HEK293 (cell line): ENCODE data around the gene WNT16.
A peak's percentile ranks its signal among the peaks of the same experiment; 100 is the strongest.

Experiments used
- GLI2 ChIP-seq: fragments of 450-650 bp; formaldehyde crosslinking; IDR thresholded peaks from 2 replicates; pipeline ENCODE4; 2017; ENCODE audit warnings: missing biosample characterization, missing genetic modification characterization, low read depth, borderline replicate concordance
- GLIS1 ChIP-seq: fragments of 450-650 bp; formaldehyde crosslinking; IDR thresholded peaks from 2 replicates; pipeline ENCODE4 v1.5.1; 2016; ENCODE audit warnings: missing biosample characterization, missing genetic modification characterization
- KLF7 ChIP-seq: fragments of 450-650 bp; formaldehyde crosslinking; IDR thresholded peaks from 2 replicates; pipeline ENCODE4 v1.5.1; 2016; ENCODE audit warnings: missing biosample characterization, missing genetic modification characterization, borderline replicate concordance
- REST ChIP-seq: fragments of 450-650 bp; formaldehyde crosslinking; IDR thresholded peaks from 2 replicates; pipeline ENCODE4 v1.5.1; 2016; ENCODE audit warnings: missing biosample characterization, missing genetic modification characterization
- SCRT2 ChIP-seq: fragments of 450-650 bp; formaldehyde crosslinking; IDR thresholded peaks from 2 replicates; pipeline ENCODE4 v1.5.1; 2016; ENCODE audit warnings: missing biosample characterization, missing genetic modification characterization
- TRIM28 ChIP-seq: IDR thresholded peaks from 2 replicates; pipeline ENCODE4 v1.6.1; 2011; ENCODE audit warnings: low read length, control low read depth, borderline replicate concordance
- ZFP37 ChIP-seq: fragments of 450-650 bp; formaldehyde crosslinking; IDR thresholded peaks from 2 replicates; pipeline ENCODE4 v1.5.1; 2016; ENCODE audit warnings: missing biosample characterization, missing genetic modification characterization
- ZNF155 ChIP-seq: fragments of 450-650 bp; formaldehyde crosslinking; IDR thresholded peaks from 2 replicates; pipeline ENCODE4 v1.5.1; 2016; ENCODE audit warnings: missing biosample characterization, missing genetic modification characterization
- ZNF354C ChIP-seq: fragments of 450-650 bp; formaldehyde crosslinking; IDR thresholded peaks from 2 replicates; pipeline ENCODE4 v1.5.1; 2016; ENCODE audit warnings: missing biosample characterization, missing genetic modification characterization, low read depth, borderline replicate concordance
- ZNF362 ChIP-seq: fragments of 450-650 bp; formaldehyde crosslinking; IDR thresholded peaks from 2 replicates; pipeline ENCODE4 v1.5.1; 2016; ENCODE audit warnings: missing biosample characterization, missing genetic modification characterization
- ZNF416 ChIP-seq: fragments of 450-650 bp; formaldehyde crosslinking; IDR thresholded peaks from 2 replicates; pipeline ENCODE4 v1.5.1; 2016; ENCODE audit warnings: missing biosample characterization, missing genetic modification characterization
- ZNF433 ChIP-seq: fragments of 450-650 bp; formaldehyde crosslinking; IDR thresholded peaks from 2 replicates; pipeline ENCODE4 v1.5.1; 2016; ENCODE audit warnings: missing biosample characterization, missing genetic modification characterization, low read depth
- ZNF580 ChIP-seq: fragments of 450-650 bp; formaldehyde crosslinking; IDR thresholded peaks from 2 replicates; pipeline ENCODE4 v1.5.1; 2016; ENCODE audit warnings: missing biosample characterization, missing genetic modification characterization
- ZNF610 ChIP-seq: fragments of 450-650 bp; formaldehyde crosslinking; IDR thresholded peaks from 2 replicates; pipeline ENCODE4 v1.5.1; 2016; ENCODE audit warnings: missing biosample characterization, missing genetic modification characterization, borderline replicate concordance
- ZNF707 ChIP-seq: fragments of 450-650 bp; formaldehyde crosslinking; IDR thresholded peaks from 2 replicates; pipeline ENCODE4 v1.5.1; 2016; ENCODE audit warnings: missing biosample characterization, missing genetic modification characterization
- ZSCAN18 ChIP-seq: fragments of 450-650 bp; formaldehyde crosslinking; IDR thresholded peaks from 2 replicates; pipeline ENCODE4 v1.5.1; 2016; ENCODE audit warnings: missing biosample characterization, missing genetic modification characterization
- ZXDB ChIP-seq: fragments of 450-650 bp; formaldehyde crosslinking; IDR thresholded peaks from 2 replicates; pipeline ENCODE4 v1.5.1; 2016; ENCODE audit warnings: missing biosample characterization, missing genetic modification characterization
- TF ChIP-seq, protein P1 (sequence below): fragments of 450-650 bp; formaldehyde crosslinking; IDR thresholded peaks from 2 replicates; pipeline ENCODE4 v1.5.1; 2016; ENCODE audit warnings: missing biosample characterization, missing genetic modification characterization, borderline replicate concordance
- TF ChIP-seq, protein P2 (sequence below): fragments of 450-650 bp; IDR thresholded peaks from 2 replicates; pipeline ENCODE4 v1.5.1; 2018; ENCODE audit warnings: missing biosample characterization, mild to moderate bottlenecking, missing genetic modification characterization
- TF ChIP-seq, protein P3 (sequence below): fragments of 450-650 bp; formaldehyde crosslinking; IDR thresholded peaks from 2 replicates; pipeline ENCODE4 v1.5.1; 2016; ENCODE audit warnings: missing biosample characterization, missing genetic modification characterization

Gene WNT16

GRCh38 chr7:121313793-121314676 lies 14.8 kb upstream of the WNT16 start (continued):
- TF ChIP-seq, protein P1, sequence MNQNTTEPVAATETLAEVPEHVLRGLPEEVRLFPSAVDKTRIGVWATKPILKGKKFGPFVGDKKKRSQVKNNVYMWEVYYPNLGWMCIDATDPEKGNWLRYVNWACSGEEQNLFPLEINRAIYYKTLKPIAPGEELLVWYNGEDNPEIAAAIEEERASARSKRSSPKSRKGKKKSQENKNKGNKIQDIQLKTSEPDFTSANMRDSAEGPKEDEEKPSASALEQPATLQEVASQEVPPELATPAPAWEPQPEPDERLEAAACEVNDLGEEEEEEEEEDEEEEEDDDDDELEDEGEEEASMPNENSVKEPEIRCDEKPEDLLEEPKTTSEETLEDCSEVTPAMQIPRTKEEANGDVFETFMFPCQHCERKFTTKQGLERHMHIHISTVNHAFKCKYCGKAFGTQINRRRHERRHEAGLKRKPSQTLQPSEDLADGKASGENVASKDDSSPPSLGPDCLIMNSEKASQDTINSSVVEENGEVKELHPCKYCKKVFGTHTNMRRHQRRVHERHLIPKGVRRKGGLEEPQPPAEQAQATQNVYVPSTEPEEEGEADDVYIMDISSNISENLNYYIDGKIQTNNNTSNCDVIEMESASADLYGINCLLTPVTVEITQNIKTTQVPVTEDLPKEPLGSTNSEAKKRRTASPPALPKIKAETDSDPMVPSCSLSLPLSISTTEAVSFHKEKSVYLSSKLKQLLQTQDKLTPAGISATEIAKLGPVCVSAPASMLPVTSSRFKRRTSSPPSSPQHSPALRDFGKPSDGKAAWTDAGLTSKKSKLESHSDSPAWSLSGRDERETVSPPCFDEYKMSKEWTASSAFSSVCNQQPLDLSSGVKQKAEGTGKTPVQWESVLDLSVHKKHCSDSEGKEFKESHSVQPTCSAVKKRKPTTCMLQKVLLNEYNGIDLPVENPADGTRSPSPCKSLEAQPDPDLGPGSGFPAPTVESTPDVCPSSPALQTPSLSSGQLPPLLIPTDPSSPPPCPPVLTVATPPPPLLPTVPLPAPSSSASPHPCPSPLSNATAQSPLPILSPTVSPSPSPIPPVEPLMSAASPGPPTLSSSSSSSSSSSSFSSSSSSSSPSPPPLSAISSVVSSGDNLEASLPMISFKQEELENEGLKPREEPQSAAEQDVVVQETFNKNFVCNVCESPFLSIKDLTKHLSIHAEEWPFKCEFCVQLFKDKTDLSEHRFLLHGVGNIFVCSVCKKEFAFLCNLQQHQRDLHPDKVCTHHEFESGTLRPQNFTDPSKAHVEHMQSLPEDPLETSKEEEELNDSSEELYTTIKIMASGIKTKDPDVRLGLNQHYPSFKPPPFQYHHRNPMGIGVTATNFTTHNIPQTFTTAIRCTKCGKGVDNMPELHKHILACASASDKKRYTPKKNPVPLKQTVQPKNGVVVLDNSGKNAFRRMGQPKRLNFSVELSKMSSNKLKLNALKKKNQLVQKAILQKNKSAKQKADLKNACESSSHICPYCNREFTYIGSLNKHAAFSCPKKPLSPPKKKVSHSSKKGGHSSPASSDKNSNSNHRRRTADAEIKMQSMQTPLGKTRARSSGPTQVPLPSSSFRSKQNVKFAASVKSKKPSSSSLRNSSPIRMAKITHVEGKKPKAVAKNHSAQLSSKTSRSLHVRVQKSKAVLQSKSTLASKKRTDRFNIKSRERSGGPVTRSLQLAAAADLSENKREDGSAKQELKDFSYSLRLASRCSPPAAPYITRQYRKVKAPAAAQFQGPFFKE: no peak
- TF ChIP-seq ZSCAN18 (tag by site-specific recombination) (no peak), GLI2 (tag by site-specific recombination) (peak; percentile 87; the same call in 1 of the 2 replicates), TRIM28 (peak; percentile 30; the same call in 1 of the 2 replicates), ZNF354C (no peak), GLIS1 (tag by site-specific recombination) (peak; percentile 68), ZFP37 (no peak), REST (tag by site-specific recombination) (no peak), ZNF362 (tag by site-specific recombination) (no peak), SCRT2 (tag by site-specific recombination) (peak; percentile 89), ZNF580 (peak; percentile 74), KLF7 (no peak), ZNF610 (tag by site-specific recombination) (0 out of 2 replicates have a peak, but pooled peaks have one; percentile 29), ZNF155 (tag by site-specific recombination) (no peak), ZXDB (tag by site-specific recombination) (peak; percentile 62), ZNF433 (tag by site-specific recombination) (no peak), ZNF416 (tag by site-specific recombination) (no peak), ZNF707 (tag by site-specific recombination) (no peak)
- TF ChIP-seq, protein P2, sequence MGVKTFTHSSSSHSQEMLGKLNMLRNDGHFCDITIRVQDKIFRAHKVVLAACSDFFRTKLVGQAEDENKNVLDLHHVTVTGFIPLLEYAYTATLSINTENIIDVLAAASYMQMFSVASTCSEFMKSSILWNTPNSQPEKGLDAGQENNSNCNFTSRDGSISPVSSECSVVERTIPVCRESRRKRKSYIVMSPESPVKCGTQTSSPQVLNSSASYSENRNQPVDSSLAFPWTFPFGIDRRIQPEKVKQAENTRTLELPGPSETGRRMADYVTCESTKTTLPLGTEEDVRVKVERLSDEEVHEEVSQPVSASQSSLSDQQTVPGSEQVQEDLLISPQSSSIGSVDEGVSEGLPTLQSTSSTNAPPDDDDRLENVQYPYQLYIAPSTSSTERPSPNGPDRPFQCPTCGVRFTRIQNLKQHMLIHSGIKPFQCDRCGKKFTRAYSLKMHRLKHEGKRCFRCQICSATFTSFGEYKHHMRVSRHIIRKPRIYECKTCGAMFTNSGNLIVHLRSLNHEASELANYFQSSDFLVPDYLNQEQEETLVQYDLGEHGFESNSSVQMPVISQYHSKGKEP (tag by site-specific recombination): peak; percentile 90
- TF ChIP-seq, protein P3, sequence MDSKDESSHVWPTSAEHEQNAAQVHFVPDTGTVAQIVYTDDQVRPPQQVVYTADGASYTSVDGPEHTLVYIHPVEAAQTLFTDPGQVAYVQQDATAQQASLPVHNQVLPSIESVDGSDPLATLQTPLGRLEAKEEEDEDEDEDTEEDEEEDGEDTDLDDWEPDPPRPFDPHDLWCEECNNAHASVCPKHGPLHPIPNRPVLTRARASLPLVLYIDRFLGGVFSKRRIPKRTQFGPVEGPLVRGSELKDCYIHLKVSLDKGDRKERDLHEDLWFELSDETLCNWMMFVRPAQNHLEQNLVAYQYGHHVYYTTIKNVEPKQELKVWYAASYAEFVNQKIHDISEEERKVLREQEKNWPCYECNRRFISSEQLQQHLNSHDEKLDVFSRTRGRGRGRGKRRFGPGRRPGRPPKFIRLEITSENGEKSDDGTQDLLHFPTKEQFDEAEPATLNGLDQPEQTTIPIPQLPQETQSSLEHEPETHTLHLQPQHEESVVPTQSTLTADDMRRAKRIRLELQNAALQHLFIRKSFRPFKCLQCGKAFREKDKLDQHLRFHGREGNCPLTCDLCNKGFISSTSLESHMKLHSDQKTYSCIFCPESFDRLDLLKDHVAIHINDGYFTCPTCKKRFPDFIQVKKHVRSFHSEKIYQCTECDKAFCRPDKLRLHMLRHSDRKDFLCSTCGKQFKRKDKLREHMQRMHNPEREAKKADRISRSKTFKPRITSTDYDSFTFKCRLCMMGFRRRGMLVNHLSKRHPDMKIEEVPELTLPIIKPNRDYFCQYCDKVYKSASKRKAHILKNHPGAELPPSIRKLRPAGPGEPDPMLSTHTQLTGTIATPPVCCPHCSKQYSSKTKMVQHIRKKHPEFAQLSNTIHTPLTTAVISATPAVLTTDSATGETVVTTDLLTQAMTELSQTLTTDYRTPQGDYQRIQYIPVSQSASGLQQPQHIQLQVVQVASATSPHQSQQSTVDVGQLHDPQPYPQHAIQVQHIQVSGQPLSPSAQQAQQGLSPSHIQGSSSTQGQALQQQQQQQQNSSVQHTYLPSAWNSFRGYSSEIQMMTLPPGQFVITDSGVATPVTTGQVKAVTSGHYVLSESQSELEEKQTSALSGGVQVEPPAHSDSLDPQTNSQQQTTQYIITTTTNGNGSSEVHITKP (tag by site-specific recombination): 0 out of 2 replicates have a peak, but pooled peaks have one; percentile 16
